ENCODE data around the gene BCR. TPM values are rescaled to one million over a fixed set of nuclear protein-coding genes. Genes with fewer than 3 reads are reported as not detected.

BCR gene
- total RNA-seq, 1 donor from 2014 or later, result 90.0 TPM

DNA sequence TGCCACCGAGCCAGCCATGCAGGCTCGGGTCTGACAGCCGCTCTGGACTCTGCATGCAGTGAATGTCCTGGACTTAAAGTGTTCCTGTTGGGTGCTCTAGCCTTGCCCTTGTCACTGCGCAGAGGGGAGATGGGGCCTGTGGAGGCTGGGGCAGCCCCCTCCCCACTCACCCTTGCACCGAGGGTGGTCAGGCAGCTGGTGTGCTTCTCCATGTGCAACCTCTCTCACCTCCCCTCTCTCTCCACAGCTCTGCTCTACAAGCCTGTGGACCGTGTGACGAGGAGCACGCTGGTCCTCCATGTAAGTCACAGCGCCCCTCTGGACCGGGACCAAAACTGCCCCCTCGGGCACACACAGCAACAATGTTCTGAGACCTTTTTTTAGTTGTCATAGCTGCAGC lies 92.5 kb downstream of the BCR start:
- DNase-seq (ENCODE audit: extremely low read depth, low read depth, low spot score), result no peak

- no peak for DNase-seq (ENCODE audit: extremely low read depth, low read depth, low spot score)
Measured at GRCh38 chr22:23273445-23274145, 93.3 kb downstream of the BCR start.

DNA sequence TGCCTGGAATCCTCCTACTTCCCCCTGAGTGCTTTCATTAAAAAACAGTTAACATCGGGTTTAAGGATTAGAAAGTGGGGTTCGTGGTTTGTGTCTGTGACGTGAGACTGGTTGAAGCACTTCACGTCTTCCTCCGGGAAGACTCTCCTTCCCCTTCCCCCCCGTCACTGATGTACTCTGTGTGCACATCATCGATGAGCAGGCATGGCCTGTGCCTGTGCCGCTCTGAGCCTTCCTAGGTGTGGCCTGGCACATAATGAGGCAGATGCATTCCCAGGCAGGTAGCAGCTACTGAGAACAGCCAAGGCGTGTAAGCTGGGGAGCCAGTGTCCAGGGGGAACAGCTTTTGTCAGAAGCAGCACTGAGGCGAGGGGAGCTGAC lies 93.8 kb downstream of the BCR start:
- no peak for DNase-seq (ENCODE audit: extremely low read depth, low read depth, low spot score)

- DNase-seq (ENCODE audit: extremely low read depth, low read depth, low spot score), result no peak
Measured at GRCh38 chr22:23274891-23275694, 94.8 kb downstream of the BCR start.

DNA sequence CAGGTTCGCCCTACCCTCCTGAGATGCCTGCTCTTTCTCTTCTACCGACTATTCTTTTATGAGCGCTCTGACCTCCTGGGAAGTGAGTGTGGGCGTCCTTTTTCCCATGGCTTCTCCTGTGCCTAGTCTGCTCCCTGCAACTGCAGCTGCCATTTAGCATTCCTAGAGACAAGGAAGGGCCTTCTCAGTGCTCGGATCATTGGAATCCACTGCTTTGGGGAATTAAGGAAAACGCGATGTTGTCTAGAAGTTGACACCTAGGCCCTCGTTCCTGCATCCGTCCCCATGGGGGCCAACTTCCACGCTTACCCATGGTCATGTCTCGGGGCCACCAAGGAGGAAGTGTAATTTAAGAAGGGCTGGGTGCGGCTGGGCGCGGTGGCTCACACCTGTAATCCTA lies 95.4 kb downstream of the BCR start:
- DNase-seq (ENCODE audit: extremely low read depth, low read depth, low spot score), result no peak

GRCh38 chr22:23276656-23277582 lies 96.6 kb downstream of the BCR start:
- DNase-seq (ENCODE audit: extremely low read depth, low read depth, low spot score), result no peak

DNA sequence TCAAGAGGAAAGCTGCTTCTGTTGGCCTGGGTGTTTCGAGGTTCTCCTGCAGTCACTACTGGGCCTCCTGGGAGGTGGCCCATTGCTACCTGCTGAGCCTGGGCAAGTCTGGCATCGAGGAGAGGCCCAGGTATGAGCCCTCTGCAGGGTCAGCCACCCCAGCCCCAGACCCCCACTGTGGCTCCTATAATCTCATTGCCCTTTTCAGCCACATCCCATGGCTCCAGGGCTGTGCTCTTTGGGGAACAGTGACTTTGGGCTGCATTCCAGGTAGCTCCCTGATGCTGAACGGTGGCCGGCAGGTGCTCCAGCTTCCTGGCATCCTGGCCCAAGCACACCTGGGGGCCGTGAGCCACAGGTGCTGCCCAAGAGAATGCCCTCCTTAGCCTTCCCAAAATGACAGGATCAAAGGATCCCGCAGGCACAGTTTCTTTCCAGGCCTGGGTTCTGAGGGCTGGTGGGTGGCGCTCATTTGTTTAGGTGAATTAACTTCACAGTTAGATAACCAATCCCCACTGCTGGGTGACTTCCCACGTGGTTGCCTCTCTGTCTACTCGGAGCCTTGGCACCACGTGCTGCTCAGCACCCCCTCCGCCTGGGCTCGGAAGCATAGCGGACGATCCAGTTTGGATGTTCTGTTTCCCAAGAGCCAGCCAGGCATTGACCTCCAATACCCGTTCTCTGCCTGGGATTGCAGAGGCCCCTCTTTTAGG lies 97.4 kb downstream of the BCR start:
- no peak for DNase-seq (ENCODE audit: extremely low read depth, low read depth, low spot score)

- DNase-seq (ENCODE audit: extremely low read depth, low read depth, low spot score), result no peak
Measured at GRCh38 chr22:23278883-23279675, 98.8 kb downstream of the BCR start.

DNA sequence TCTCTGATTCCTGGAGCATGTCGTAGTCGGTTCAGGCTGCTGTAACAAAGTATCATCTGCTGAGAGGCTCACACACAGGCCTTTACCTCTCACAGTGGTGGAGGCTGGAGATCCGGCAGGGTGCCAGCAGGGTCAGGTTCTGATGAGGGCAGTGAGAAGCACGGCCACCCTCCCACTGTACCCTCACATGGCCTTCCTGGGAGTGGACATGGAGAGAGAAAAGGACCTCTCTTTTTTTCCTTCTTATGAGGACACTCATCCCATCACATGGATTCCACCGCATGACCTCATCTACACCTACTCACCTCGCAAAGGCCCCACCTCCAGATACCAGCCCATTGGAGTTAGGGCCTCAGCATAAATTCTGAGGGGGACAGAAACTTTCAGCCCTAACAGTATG lies 99.5 kb downstream of the BCR start:
- no peak for DNase-seq (ENCODE audit: extremely low read depth, low read depth, low spot score)

- no peak for DNase-seq (ENCODE audit: extremely low read depth, low read depth, low spot score)
Measured at GRCh38 chr22:23280356-23281052, 100.2 kb downstream of the BCR start.

GRCh38 chr22:23281053-23281405 lies 100.7 kb downstream of the BCR start:
- DNase-seq (ENCODE audit: extremely low read depth, low read depth, low spot score), result no peak

DNA sequence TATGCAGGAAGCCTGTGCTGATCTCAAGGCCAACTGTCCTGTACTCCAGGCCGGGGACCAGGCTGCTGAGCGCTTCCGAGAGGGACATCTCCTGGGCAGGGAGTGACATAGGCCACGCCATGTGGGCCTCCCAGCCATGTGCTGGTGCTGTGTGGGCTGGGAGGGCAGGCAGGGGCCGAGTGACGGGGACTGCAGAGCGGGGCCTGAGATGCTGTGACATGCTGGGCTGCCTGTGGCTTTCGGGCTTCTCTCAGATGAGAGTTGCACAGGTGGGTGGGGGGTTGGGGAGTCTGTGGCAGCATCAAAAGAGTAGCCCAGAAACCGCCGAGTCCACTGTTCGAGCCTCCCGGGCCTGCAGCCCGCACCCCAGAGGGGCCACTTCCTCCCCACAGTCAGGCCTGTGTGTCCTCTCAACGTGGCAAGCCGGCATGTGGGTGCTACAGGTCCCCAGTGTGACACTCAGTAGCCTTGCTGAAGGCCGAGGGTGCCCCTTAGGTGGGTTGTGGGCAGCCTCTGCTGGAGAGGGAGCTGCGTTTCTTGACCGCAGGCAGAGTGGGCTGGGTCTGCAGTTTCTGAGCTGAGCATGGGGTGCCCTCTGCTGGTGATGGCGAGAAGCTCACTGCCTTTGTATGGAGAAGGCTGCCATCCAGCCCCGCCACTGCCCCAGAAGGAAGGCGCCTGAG lies 101.2 kb downstream of the BCR start:
- no peak for DNase-seq (ENCODE audit: extremely low read depth, low read depth, low spot score)

GRCh38 chr22:23282089-23282501 lies 101.8 kb downstream of the BCR start:
- DNase-seq (ENCODE audit: extremely low read depth, low read depth, low spot score), result no peak

GRCh38 chr22:23282516-23282915 lies 102.2 kb downstream of the BCR start:
- no peak for DNase-seq (ENCODE audit: extremely low read depth, low read depth, low spot score)

DNA sequence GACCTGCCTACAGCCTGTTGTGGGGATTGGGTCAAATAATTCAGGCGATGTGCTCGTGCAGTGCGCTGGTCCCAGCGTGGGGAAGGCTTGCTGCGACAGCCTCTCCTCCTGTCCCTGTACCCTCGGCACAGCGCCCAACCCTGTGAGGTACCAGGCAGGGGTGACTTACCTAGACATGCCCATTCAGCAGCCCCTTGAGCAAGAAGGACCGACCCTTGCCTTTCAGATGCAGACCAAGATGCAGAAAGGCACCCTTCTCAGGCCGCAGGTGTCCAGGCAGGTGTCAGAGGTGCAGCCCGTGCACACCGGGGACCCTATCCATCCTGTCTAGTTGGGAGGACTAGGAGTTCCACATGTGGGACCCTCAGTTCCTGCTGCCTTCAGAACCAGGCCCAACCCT lies 102.7 kb downstream of the BCR start:
- DNase-seq (ENCODE audit: extremely low read depth, low read depth, low spot score), result no peak

GRCh38 chr22:23283591-23284503 lies 103.5 kb downstream of the BCR start:
- DNase-seq (ENCODE audit: extremely low read depth, low read depth, low spot score), result no peak

- no peak for DNase-seq (ENCODE audit: extremely low read depth, low read depth, low spot score)
Measured at GRCh38 chr22:23284504-23285033, 104.3 kb downstream of the BCR start.

Measured in glomerular endothelial cell (primary cell).